HL-60/S4 treated with retinoic acid at 250 ng/mL for 4 days and 3 days (cell line): ENCODE data around the gene MAP3K7CL.

Experiments used
- in situ Hi-C: fragments of 300-500 bp; cut with MboI; formaldehyde crosslinking; loops from 2 replicates; pipeline ENCODE4 v1.7.0; 2022; ENCODE audit warnings: low sequenced_read_pairs

The MAP3K7CL gene

DNA sequence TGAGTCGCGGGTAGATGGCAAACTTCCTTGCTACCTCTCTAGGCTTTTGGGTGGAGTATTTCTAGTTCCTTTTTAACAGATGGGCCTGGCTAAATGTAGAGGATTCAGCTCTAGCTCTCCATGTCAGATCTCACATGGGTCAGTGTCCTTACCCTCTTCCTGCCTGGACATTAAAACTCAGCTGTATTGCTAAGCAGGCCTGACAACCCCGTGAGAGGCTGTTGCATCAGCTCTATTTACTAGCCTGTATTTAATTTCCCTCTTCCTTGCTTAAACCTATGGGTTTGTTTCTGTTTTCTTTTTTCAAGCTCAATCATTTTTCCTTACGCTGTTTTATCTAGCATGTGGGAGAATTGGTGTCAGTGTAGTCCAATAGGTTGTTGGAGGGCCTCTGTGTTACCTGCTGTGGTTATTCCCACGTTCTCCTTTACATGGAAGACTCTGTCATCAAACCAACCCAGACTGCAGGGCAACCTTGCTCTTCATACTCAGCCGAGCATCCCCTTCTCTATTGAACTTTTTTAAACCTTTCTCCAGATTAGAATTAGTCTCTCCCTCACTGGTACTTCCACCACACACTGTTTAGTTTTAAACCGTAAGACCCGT lies 88.8 kb downstream of the MAP3K7CL start:
- in situ Hi-C loops, result no loop called here

DNA sequence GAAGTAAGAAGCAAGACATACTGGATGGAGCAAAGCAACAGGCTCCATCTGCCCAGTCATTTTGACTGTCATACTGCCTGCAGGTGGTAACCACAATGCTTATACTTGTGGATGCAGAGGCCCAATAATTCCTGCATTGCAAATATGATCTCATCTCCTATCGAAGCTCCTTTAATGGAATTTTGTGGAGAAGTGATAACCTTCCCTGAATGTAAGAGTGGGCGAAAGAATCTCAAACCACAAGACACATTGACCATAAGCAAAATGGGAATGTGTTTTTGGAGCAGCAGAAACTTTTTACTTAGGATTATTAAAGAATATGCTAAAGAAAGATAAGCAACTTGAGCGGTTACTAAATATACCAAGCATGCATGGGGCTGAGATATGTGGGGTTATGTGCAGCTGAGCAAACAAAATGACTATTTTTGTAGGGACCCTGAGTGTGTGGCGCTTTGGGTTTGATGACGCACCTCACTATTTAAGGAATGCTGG lies 90.9 kb downstream of the MAP3K7CL start:
- in situ Hi-C loops, result no loop called here

DNA sequence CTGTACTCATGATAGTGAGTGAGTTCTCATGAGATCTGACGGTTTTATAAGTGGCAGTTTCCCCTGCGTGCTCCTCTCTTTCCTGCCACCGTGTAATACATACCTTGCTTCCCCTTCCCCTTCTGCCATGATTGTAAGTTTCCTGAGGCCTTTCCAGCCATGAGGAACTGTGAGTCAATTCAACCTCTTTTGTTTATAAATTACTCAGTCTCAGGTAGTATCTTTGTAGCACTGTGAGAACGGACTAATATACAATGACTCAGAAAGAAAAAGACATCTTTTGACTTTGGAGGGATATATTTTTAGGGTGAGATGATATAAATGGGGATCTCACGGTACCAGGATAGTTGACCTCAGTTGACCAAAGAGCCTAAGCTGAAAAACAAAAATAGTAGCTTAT lies 93.6 kb downstream of the MAP3K7CL start:
- in situ Hi-C loops, result no loop called here
